ES-I3 (cell line): ENCODE data around the gene TBC1D9B.
"Not testable (repeated sequence)": the region's sequence is repeated elsewhere in the genome, so short reads cannot be mapped to it uniquely, and the experiment has no call there.

Experiments used
- H3K36me3 ChIP-seq: 2 replicates; pipeline ENCODE4 v1.6.1; 2013; ENCODE audit warnings: mild to moderate bottlenecking, low read length, control low read depth, moderate library complexity; ENCODE audit not compliant: insufficient read depth
- H3K4me1 ChIP-seq: 2 replicates; pipeline ENCODE4 v1.6.1; 2013; ENCODE audit warnings: mild to moderate bottlenecking, control low read depth, low read length; ENCODE audit not compliant: insufficient read depth
- H3K9ac ChIP-seq: 2 replicates; pipeline ENCODE4 v1.6.1; 2013; ENCODE audit warnings: low read depth, mild to moderate bottlenecking, low read length, moderate library complexity
- H3K9me3 ChIP-seq: 2 replicates; pipeline ENCODE4 v1.6.1; 2013; ENCODE audit warnings: mild to moderate bottlenecking, low read length, moderate library complexity; ENCODE audit not compliant: control insufficient read depth, insufficient read depth

Gene TBC1D9B

GRCh38 chr5:179839328-179840256 lies 68.1 kb downstream of the TBC1D9B start:
- H3K9me3 ChIP-seq: peaks cover 3% of the 10 kb centered on the region; the same call in 1 of the 2 replicates
- no peak overlapping the region for H3K9ac ChIP-seq
- peaks cover 28% of the 10 kb centered on the region for H3K36me3 ChIP-seq
- no peaks in the 10 kb centered on the region for H3K4me1 ChIP-seq

- H3K4me1 ChIP-seq: no peaks in the 10 kb centered on the region
- H3K9me3 ChIP-seq: no peaks in the 10 kb centered on the region
- no peak overlapping the region for H3K9ac ChIP-seq
- peaks cover 37% of the 10 kb centered on the region for H3K36me3 ChIP-seq
Observed at GRCh38 chr5:179837076-179838011, 70.4 kb downstream of the TBC1D9B start.

GRCh38 chr5:179836225-179837019 lies 71.3 kb downstream of the TBC1D9B start:
- Histone ChIP-seq H3K9ac (no peak overlapping the region), H3K36me3 (peaks cover 41% of the 10 kb centered on the region)

GRCh38 chr5:179834871-179835270 lies 72.8 kb downstream of the TBC1D9B start:
- not testable (repeated sequence) for H3K9ac ChIP-seq, H3K9me3 ChIP-seq, H3K4me1 ChIP-seq
- peaks cover 45% of the 10 kb centered on the region for H3K36me3 ChIP-seq

More at GRCh38 chr5:179836225-179837019, 71.3 kb downstream of the TBC1D9B start:
- Histone ChIP-seq H3K4me1 (no peaks in the 10 kb centered on the region), H3K9me3 (no peaks in the 10 kb centered on the region)

- Histone ChIP-seq H3K36me3 (peaks cover 46% of the 10 kb centered on the region), H3K4me1 (peaks cover 6% of the 10 kb centered on the region; the same call in 1 of the 2 replicates), H3K9ac (no peak overlapping the region), H3K9me3 (no peaks in the 10 kb centered on the region)
Observed at GRCh38 chr5:179834120-179834519, 73.6 kb downstream of the TBC1D9B start.

- Histone ChIP-seq H3K9ac (no peak overlapping the region), H3K9me3 (no peaks in the 10 kb centered on the region), H3K36me3 (peaks cover 49% of the 10 kb centered on the region), H3K4me1 (peaks cover 8% of the 10 kb centered on the region; the same call in 1 of the 2 replicates)
Observed at GRCh38 chr5:179833709-179834070, 74.0 kb downstream of the TBC1D9B start.

GRCh38 chr5:179833056-179833708 lies 74.5 kb downstream of the TBC1D9B start:
- H3K4me1 ChIP-seq: peaks cover 8% of the 10 kb centered on the region; the same call in 1 of the 2 replicates
- no peak overlapping the region for H3K9ac ChIP-seq
- H3K36me3 ChIP-seq: peaks cover 52% of the 10 kb centered on the region
- no peaks in the 10 kb centered on the region for H3K9me3 ChIP-seq

GRCh38 chr5:179832039-179832745 lies 75.5 kb downstream of the TBC1D9B start:
- no peak overlapping the region for H3K9ac ChIP-seq
- H3K4me1 ChIP-seq: peaks cover 8% of the 10 kb centered on the region; the same call in 1 of the 2 replicates
- no peaks in the 10 kb centered on the region for H3K9me3 ChIP-seq
- H3K36me3 ChIP-seq: peaks cover 55% of the 10 kb centered on the region

- H3K9me3 ChIP-seq: no peaks in the 10 kb centered on the region
- peaks cover 51% of the 10 kb centered on the region for H3K36me3 ChIP-seq
- H3K4me1 ChIP-seq: peaks cover 8% of the 10 kb centered on the region; the same call in 1 of the 2 replicates
- no peak overlapping the region for H3K9ac ChIP-seq
Observed at GRCh38 chr5:179830818-179831468, 76.8 kb downstream of the TBC1D9B start.

GRCh38 chr5:179829732-179830435 lies 77.8 kb downstream of the TBC1D9B start:
- H3K4me1 ChIP-seq: peaks cover 8% of the 10 kb centered on the region; the same call in 1 of the 2 replicates
- no peaks in the 10 kb centered on the region for H3K9me3 ChIP-seq
- no peak overlapping the region for H3K9ac ChIP-seq

GRCh38 chr5:179828756-179829421 lies 78.8 kb downstream of the TBC1D9B start:
- Histone ChIP-seq H3K36me3 (peaks cover 68% of the 10 kb centered on the region), H3K9me3 (no peaks in the 10 kb centered on the region), H3K4me1 (peaks cover 8% of the 10 kb centered on the region; the same call in 1 of the 2 replicates), H3K9ac (no peak overlapping the region)

More at GRCh38 chr5:179829732-179830435, 77.8 kb downstream of the TBC1D9B start:
- H3K36me3 ChIP-seq: peaks cover 60% of the 10 kb centered on the region
